GM06990 (cell line): ENCODE data around the gene HRK.

Source experiments
- DNase-seq: peaks from one replicate; pipeline ENCODE4 v3.0.0-alpha.2; 2011; ENCODE audit not compliant: insufficient read length; ENCODE audit errors: extremely low read depth
- H3K27me3 ChIP-seq: replicated peaks from 2 replicates; pipeline ENCODE4 v1.6.0; 2011; ENCODE audit warnings: low read length; ENCODE audit not compliant: control insufficient read depth, insufficient read depth
- H3K36me3 ChIP-seq: 2 replicates; pipeline ENCODE4 v1.5.1; 2011; ENCODE audit warnings: low read length; ENCODE audit not compliant: control insufficient read depth, insufficient read depth
- H3K4me3 ChIP-seq: replicated peaks from 2 replicates; pipeline ENCODE4 v1.5.1; 2011; ENCODE audit warnings: low read depth, mild to moderate bottlenecking, control low read depth, low read length
- TF ChIP-seq, protein P1 (sequence below): IDR thresholded peaks from 2 replicates; pipeline ENCODE4 v1.5.1; 2011; ENCODE audit warnings: low read length, control low read depth, mild to moderate bottlenecking, inconsistent platforms; ENCODE audit not compliant: insufficient read depth, poor library complexity, severe bottlenecking

HRK gene

GRCh38 chr12:116896411-116896924 is 15.2 kb upstream of the HRK start:
- no peaks in the 10 kb centered on the region; the same call in 1 of the 2 replicates for H3K27me3 ChIP-seq
- TF ChIP-seq, protein P1, sequence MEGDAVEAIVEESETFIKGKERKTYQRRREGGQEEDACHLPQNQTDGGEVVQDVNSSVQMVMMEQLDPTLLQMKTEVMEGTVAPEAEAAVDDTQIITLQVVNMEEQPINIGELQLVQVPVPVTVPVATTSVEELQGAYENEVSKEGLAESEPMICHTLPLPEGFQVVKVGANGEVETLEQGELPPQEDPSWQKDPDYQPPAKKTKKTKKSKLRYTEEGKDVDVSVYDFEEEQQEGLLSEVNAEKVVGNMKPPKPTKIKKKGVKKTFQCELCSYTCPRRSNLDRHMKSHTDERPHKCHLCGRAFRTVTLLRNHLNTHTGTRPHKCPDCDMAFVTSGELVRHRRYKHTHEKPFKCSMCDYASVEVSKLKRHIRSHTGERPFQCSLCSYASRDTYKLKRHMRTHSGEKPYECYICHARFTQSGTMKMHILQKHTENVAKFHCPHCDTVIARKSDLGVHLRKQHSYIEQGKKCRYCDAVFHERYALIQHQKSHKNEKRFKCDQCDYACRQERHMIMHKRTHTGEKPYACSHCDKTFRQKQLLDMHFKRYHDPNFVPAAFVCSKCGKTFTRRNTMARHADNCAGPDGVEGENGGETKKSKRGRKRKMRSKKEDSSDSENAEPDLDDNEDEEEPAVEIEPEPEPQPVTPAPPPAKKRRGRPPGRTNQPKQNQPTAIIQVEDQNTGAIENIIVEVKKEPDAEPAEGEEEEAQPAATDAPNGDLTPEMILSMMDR, result no peak
- no peaks in the 10 kb centered on the region for H3K36me3 ChIP-seq
- no peak overlapping the region for H3K4me3 ChIP-seq
- no peak for DNase-seq

- H3K4me3 ChIP-seq, result no peak overlapping the region
- no peaks in the 10 kb centered on the region for H3K36me3 ChIP-seq
- H3K27me3 ChIP-seq, result no peaks in the 10 kb centered on the region; the same call in 1 of the 2 replicates
- TF ChIP-seq, protein P1, result no peak
- no peak for DNase-seq
These were observed 13.7 kb upstream of the HRK start for GRCh38 chr12:116894913-116895312.

DNA sequence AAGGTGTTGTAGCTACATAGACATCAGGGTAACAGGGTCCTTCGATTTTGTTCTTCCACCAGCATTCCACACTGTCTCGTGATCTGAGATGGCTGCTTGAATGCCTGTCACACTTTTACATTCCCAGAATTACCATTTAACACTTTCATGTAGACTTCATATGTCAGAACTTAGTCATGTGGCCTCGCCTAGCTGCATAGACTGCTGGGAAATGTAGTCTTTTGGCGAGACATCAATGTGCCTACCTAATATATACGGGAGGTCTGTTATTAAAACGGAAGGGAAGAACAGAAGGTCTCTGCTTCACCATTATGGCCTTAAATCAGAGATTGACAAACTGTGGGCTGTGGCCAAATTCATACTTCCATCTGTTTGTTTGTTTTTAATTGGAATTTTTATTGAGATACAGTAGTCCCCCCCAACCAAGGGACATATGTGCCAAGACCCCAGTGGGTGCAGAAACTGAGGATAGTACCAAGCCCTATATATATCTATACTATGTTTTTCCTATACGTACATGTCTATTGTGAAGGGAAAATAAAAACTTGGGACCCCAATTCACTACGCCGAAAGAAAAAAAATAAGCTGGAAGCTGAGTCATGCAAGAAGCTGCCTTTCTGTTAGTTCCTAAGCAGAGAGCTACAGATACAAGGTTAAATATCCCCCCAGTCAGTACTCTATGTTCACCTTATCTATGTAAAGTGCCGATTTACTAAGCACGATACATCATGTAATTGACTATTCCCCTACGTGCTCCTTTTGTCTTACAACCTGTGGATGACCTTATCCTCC is 11.3 kb upstream of the HRK start:
- Histone ChIP-seq H3K4me3 (no peak overlapping the region), H3K36me3 (no peaks in the 10 kb centered on the region), H3K27me3 (no peaks in the 10 kb centered on the region; the same call in 1 of the 2 replicates)
- TF ChIP-seq, protein P1, result no peak
- DNase-seq, result no peak

GRCh38 chr12:116891019-116891418 is 9.8 kb upstream of the HRK start:
- TF ChIP-seq, protein P1, result no peak
- Histone ChIP-seq H3K36me3 (no peaks in the 10 kb centered on the region), H3K27me3 (no peaks in the 10 kb centered on the region; the same call in 1 of the 2 replicates), H3K4me3 (no peak overlapping the region)
- DNase-seq, result no peak

- DNase-seq, result no peak
- TF ChIP-seq, protein P1, result no peak
- Histone ChIP-seq H3K27me3 (no peaks in the 10 kb centered on the region; the same call in 1 of the 2 replicates), H3K4me3 (no peak overlapping the region), H3K36me3 (no peaks in the 10 kb centered on the region)
These were observed 9.1 kb upstream of the HRK start for GRCh38 chr12:116890330-116890729.
